GM19467 (cell line): ENCODE measurements around the gene GCNT1.
"Not testable (repeated sequence)": the region's sequence is repeated elsewhere in the genome, so short reads cannot be mapped to it uniquely, and the experiment has no call there.

Experiments
- ATAC-seq: cut with Tn5 transposase; IDR thresholded peaks from one replicate; pipeline ENCODE4 v1.9.1; 2021; ENCODE audit warnings: mild to moderate bottlenecking, moderate library complexity; ENCODE audit not compliant: unreplicated experiment

The GCNT1 gene

DNA sequence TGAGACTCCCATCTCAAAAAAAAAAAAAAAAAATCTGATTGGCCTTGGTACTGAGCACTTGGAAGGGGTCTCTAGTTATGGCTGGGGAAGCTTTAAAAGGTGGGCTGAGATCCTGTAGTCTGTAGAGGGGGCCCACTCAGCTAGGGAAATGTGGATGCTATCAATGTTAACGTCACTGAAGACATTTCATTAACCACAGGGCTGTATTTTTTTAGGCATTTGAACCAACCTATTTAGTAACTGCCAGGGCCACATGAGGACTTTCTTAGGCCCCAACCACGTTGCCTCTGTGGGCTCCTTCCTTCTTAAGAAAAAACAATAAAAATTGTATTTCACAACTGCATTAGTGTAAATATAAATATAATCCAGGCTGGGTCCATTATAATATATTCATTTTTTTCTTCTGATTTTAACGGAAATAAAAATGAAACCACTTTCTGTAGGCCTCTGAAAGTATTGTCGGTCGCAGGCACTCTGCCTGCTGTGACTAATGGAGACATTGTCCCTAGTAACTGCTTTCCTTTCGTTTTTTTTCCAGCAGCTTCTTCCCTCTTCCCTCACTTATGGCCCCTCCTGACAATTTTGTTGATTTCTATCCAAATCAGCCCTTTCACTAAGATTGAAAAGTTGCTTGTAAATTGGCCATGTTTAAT is 71.6 kb downstream of the GCNT1 start:
- no peak for ATAC-seq

DNA sequence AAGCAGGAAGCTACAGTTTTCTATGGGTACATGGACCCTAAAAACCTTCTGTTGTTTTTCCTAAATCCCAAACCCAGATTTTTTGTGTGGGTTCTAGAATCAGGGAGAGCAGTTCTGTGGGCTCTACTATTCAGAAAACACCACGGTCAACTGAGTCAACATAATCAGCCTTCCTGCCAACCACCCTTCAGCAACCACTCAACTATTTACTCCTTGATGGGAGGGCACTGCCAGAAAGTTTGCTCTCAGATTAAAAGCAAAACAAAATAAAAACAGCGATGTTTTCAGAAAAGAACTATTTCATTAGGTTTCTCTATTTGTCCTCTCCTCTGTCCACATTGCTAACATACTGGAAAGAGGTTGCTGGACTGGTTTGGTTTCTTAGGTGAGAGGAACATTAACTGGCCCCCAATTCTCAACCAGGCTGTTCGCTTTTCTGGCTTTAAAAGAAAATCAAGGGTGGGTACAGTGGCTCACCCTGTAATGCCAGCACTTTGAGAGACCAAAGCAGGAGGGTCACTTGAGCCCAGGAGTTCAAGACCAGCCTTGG is 72.3 kb downstream of the GCNT1 start:
- ATAC-seq, result no peak

DNA sequence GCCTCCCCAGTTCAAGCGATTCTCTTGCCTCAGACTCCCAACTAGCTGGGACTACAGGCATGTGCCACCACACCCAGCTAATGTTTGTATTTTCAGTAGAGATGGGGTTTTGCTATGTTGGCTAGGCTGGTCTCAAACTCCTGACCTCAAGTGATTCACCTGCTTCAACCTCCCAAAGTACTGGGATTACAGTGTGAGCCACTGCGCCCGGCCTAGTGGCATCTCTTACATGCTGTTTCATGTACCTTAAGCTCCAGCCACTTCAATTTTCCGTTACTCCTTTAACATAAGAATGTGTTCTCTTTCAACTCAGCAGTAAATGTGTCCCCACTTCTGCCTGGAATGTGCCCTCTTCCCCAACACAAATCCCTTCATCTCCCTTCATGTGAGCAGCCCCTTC is 73.9 kb downstream of the GCNT1 start:
- not testable (repeated sequence) for ATAC-seq

DNA sequence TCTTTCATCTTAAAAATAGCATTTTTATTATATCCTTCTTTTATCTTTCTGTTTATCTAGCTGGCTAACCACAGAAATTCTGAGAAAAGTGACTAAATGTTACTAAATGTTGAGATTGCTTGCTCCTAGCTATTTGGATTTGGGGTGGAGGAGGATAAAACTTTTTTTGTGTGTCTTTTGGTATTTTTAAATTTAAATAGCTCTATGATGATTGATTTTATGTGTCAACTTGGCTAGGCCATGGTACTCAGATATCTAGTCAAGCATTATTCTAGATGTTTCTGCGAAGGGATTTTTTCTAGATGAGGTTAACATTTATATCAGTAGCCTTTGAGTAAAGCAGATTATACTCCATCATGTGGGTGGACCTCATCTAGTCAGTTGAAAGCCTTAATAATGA is 75.0 kb downstream of the GCNT1 start:
- ATAC-seq, result no peak

DNA sequence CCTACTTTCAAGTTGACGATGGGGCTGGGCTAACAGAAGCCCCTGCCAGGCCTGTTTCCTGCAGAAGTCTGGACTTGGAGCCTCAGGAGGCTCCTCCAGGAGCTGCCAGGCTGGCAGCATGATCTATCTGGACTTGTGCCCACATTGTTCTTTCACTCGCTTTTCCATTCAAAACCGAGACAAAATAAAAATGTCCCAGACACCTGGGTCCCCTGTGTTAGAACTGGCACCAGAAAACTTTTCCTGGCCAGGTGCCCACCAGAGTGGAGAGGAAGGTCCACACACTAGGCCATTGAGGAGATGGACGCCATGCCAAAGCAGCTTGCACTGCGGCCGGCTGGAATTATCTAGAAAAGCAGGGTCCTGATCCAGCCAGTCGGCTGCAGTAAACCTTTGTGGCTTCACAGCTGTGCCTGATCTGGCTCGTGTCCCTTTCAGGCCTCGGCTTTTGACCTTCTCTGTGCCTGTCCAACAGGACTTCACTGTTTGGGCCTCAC is 78.2 kb downstream of the GCNT1 start:
- ATAC-seq, result no peak

DNA sequence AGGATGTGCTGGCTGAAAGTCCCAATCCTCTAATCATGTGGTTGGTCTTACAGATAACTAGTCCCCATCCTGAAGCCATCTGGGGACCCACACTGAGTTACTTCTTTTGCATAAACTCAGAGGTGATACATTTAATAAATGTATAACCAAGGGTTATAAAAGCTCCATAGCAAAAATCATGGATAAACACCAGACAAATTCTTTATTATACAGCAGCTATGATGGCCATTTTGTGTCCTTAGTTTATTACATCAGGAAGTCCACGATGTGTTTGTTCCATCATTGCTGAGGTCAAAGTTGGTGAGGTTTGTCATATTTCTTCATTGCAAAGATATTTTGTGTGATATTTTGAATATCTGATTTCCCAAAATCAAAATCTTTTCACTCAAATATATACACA is 80.2 kb downstream of the GCNT1 start:
- no peak for ATAC-seq

DNA sequence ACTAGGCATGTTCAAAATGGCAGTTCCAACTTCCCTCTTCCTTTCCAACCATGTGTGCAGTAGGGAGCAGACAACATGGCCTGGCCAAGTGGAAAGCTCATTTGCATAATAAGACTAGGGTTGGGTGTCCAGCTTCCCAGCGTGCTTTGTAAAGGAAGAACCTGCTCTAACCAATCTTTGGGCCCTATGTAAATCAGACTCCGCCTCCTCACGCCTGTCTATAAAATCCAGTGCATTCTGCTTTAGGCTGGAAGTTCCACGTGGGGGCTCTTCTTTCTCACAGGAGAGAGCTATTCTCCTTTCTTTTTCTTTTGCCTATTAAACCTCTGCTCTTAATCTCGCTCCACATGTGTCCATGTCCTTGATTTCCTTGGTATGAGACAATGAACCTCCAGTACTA is 83.4 kb downstream of the GCNT1 start:
- ATAC-seq, result no peak

DNA sequence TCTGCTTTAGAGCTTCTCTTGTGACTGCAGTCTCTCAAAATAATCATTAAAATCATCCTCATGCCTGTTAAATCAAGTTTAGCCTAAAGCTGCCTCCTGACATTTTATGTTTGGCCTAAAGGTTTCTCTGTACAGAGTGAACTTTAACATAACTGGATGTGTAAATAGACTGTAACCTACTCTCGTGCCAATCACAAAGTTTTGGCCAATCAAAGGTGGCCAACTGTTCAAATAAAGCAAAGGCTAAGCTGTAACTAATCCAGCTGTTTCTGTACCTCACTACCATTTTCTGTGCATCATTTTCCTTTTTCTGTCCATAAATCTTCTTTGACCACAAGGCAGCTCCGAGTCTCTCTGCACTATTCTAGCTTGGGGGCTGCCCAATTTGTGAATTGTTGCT is 86.2 kb downstream of the GCNT1 start:
- ATAC-seq, result no peak

DNA sequence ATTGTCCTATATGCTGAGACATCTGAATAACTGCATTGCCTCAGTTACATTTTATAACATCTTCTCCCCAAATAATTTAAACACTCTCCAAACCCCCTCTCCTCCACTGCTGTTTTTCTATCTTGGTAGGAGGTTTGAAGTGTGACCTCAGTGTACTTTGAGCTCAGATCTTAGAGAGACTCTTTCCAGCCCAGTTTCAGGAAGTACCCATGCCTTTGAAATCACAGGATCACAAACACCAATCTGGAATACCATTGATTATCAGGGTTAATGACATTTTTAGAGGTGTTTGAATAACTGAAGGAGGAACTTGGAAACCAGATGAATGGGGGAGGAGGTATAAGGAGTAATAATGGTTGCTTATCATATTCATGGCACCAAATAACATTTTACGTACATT is 93.2 kb downstream of the GCNT1 start:
- ATAC-seq, result no peak

DNA sequence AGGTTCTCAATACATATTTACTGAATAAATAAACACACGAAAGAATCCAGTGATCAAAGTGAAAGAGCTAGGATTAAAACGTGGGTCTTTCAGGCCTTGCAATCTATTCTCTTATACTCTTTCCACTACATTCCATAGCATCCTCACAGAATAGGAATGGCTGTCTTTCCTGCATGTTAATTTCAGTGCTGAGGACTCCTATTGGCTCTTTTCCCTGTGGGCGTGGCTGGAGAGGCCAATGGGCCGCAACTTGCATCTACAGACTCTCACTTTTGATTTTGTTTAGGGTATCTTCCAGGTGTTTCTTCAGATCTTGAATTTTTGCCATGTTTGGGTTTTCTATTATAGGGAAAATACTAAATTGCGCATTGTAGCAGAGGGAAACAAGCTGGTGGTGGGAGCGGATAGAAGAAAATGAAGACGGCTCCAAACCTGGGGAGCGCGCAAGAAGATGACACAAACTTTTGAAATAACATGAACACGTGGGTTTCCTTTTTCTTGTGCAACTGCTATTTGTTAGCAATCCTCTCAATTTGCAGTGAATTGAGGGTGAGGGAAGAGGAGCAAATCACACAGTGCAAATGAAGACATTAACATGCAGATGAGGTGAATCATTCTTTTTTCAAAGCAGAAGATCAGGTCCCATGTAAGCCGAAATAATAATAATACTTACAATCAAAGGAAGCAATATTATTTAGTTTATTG is 93.9 kb downstream of the GCNT1 start:
- ATAC-seq, result no peak

DNA sequence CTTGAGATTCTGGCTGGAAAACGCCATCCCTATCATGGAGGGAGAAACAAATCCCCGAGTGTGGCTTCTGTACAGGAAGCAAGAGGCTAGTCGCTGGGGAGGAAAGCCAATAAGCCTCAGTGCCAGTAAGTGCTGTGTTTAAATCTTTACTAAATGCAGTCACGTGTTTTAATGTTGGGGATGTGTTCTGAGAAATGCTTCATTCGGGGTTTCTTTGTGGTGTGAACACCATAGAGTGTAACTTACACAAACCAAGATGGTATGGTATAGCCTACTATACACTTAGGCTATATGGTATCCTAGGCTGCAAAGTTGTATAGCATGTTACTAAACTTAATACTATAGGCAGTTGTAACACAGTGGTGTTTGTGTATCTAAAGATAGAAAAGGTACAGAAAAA is 94.7 kb downstream of the GCNT1 start:
- no peak for ATAC-seq
